ACHN (cell line): ENCODE results near the gene MAML1.
A peak's percentile ranks its signal among the peaks of the same experiment; 100 is the strongest.

Experiments
- DNase-seq: peaks from one replicate; pipeline ENCODE4 v3.0.0-alpha.2; 2015
- in situ Hi-C: cut with HindIII; loops from 2 replicates; pipeline ENCODE4 v1.10.0; 2017; ENCODE audit warnings: low sequenced_read_pairs, low pct_ligation_motif_present, low pct_unique_long_range_greater_than_20kb

MAML1 gene

GRCh38 chr5:179764056-179764455 is 31.4 kb downstream of the MAML1 start:
- no peak for DNase-seq
- in situ Hi-C loops: no loop called here

DNA sequence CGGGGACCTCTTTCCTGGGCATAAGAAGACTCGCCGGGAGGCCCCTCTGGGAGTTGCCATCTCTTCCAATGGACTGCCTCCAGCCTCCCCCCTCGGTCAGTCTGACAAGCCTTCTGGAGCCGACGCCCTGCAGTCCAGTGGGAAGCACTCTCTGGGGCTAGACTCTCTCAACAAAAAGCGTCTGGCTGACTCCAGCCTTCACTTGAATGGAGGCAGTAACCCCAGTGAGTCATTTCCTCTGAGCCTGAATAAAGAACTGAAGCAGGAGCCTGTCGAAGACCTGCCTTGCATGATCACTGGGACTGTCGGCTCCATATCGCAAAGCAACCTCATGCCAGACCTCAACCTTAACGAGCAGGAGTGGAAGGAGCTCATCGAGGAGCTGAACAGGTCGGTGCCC is 32.8 kb downstream of the MAML1 start:
- in situ Hi-C loops: no loop called here
- peak; percentile 69 for DNase-seq

DNA sequence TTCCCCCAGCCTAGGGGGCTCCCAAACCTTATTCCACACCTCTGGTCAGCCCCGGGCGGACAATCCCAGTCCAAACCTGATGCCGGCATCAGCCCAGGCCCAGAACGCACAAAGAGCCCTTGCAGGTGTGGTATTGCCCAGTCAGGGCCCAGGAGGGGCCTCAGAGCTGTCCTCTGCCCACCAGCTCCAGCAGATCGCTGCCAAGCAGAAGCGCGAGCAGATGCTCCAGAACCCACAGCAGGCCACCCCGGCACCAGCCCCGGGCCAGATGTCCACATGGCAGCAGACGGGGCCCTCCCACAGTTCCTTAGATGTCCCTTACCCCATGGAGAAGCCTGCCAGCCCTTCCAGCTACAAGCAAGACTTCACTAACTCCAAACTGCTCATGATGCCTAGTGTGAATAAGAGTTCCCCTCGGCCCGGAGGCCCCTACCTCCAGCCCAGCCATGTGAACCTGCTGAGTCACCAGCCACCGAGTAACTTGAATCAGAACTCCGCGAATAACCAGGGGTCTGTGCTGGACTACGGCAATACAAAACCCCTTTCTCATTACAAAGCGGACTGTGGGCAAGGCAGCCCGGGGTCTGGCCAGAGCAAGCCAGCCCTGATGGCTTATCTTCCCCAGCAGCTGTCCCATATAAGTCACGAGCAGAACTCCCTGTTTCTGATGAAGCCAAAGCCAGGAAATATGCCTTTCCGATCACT is 33.6 kb downstream of the MAML1 start:
- DNase-seq: peak; percentile 53
- in situ Hi-C loops: no loop called here

DNA sequence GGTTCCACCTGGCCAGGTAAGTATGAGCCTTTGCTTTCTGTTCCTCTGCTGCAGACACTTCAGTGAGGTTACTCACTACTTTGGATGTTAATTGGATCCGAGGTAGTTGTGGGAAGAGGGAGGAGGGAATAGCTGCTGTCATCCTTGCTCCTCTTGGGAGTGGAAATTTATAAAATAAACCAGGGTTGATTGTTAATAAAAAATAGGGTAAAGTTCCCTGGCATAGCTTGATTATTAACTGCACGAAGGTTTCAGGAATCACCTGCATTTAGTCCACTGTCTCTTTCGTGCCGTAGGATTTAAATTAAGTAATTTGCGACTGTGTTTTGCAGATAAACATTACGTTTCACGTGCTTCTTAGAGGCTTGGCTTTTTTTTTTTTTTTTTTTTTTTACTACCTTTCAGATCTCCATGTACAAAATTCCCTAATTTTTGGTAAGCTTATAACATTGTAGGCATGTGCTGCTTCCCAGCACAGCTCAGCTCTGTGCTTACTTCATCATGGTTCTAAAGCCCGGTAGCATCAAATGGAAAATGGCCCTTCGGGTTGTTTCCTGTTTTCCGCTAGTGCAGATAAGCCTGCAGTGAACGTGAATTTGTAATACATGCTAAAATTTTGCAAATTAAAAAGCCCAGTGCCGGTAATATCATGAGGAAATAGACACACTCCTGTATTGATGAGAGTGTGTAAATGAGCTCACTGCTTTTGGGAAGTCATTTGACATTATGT is 34.3 kb downstream of the MAML1 start:
- no peak for DNase-seq
- in situ Hi-C loops: no loop called here

DNA sequence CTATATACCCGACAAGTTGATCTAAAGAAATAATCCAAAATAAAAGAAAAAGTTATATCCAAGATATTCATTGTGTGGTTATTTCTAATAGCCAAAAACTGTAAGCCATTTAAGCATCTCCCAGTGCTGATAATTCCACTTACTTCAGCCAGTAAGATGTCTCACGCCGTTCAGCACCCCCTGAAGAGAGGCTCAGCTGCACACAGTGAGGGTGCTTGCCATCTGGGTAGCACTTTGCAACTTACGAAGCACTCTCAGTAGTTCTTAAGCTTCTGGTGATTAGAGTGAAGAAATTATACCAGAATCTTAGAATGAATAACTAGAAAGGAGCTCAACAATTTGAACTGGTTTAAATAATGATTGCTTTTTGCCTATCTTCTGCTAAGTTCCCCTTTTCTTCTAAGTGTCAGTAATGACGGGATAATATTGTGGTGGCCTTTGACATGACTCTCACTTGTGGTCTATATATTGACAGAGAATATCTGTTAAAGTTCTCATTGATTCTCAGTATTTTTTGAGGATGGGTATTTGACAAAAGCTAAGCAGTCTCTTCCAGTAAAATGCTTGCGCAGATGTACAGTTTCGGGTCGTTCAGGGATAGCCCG is 35.0 kb downstream of the MAML1 start:
- DNase-seq: no peak
- in situ Hi-C loops: no loop called here

DNA sequence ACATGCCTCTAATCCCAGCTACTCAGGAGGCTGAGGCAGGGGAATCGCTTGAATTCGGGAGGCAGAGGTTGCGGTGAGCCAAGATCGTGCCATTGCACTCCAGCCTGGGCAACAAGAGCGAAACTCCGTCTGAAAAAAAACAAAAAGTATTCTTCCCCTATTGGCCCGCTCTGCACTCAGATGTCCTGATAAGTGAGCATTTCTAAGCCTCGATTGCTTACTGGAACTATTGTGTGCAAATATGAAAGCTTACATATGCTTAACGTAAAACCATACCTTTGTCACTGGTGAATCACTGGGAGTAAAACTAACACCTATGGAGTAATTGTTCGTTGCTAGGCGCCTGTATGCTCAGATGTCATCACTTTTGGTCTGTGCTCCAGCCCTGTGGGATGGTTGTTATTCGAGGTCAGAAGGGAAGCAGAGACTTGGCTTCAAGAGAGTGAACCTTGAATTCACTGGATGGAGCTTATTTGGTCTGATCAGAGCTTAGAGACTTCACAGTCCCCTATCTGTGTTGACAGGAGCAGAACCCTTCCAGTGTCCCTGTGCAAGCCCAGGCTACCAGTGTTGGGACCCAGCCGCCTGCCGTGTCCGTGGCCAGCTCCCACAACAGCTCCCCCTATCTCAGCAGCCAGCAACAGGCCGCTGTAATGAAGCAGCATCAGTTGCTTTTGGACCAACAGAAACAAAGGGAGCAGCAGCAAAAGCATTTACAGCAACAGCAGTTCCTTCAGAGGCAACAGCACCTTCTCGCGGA is 35.9 kb downstream of the MAML1 start:
- DNase-seq: no peak
- in situ Hi-C loops: no loop called here

DNA sequence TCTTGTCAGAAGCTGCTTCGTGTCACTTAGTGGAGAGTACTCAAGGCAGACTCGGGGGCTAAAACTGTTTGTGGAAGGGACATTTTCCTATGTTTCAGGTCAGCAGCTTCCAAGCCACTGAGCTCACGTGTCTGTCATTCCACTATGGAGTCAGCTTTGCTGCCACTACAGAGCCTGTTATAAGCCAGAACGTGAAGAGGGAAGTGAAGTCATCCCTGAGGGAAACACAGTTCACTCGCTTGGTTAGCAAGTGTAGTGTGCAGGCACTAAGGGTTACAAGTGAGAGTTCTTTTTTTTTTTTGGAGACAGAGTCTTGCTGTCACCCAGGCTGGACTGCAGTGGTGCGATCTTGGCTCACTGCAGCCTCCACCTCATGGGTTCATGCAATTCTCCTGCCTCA is 36.6 kb downstream of the MAML1 start:
- DNase-seq: no peak
- in situ Hi-C loops: no loop called here

- in situ Hi-C loops: no loop called here
- no peak for DNase-seq
These were observed 37.2 kb downstream of the MAML1 start for GRCh38 chr5:179769796-179770195.

- no peak for DNase-seq
- in situ Hi-C loops: no loop called here
These were observed 38.8 kb downstream of the MAML1 start for GRCh38 chr5:179771311-179771895.

GRCh38 chr5:179772351-179772750 is 39.7 kb downstream of the MAML1 start:
- no peak for DNase-seq
- in situ Hi-C loops: no loop called here

DNA sequence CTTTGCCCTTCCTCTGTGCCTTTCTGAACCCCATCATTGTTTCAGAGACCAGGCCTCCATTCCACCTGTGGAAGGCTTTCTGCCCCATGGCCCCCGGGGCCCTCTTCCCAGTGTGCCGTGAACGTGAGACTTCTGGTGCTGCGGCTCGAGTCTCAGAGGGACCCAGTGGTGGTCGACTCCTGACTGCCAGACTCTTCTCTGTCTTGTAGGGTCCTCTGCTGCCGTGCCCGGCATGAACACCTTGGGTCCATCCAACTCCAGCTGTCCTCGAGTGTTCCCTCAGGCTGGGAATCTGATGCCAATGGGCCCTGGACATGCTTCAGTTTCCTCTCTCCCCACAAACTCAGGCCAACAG is 41.0 kb downstream of the MAML1 start:
- no peak for DNase-seq
- in situ Hi-C loops: no loop called here

GRCh38 chr5:179774442-179774841 is 41.8 kb downstream of the MAML1 start:
- DNase-seq: no peak
- in situ Hi-C loops: no loop called here

DNA sequence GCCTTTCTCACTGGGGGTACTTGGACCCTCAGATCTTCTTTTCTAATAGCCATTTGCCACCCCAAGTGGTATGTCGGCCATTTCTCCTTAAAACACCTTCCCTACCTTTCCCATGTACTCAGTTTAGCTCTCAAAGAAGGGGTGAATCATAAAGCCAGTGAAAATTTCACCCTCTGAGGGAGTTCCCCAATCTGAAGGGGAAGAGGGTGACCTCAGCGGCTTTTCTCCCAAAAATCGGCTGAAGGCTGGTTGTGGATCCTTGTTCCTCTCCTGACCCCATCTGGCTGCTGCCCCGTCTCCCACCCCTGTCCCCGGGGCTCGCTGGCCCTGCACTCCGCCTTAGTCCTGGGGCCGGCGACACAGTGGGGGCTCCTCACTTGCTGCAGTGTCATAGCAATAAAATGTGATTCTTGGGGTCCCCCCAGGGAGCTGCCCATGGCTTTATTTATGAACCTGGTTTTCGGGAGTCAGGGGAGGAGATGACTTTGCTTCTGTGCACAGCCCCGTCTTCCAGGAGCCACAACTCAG is 43.9 kb downstream of the MAML1 start:
- in situ Hi-C loops: no loop called here
- DNase-seq: no peak

- DNase-seq: no peak
- in situ Hi-C loops: no loop called here
These were observed 44.8 kb downstream of the MAML1 start for GRCh38 chr5:179777456-179777855.

- in situ Hi-C loops: no loop called here
- DNase-seq: no peak
These were observed 45.3 kb downstream of the MAML1 start for GRCh38 chr5:179777909-179778308.

DNA sequence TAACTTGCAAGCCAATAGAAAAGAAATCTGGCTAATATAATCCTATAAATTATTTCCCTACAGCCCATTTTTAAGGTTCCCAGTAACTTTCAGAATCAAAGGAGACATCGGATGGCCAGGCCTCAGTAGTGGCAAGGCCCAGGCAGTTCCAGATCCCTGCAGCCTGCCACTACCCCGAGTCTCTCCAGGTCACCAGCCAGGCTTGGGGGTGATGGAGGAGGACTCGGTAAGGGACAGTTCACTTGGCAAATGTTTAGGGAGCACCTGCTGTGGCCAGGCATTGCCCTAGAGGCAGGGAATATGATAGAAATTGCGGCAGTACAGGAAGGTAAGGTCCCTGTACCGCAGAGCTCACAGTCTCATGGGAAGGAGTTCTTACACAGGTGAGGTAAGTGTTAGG is 46.0 kb downstream of the MAML1 start:
- in situ Hi-C loops: no loop called here

DNA sequence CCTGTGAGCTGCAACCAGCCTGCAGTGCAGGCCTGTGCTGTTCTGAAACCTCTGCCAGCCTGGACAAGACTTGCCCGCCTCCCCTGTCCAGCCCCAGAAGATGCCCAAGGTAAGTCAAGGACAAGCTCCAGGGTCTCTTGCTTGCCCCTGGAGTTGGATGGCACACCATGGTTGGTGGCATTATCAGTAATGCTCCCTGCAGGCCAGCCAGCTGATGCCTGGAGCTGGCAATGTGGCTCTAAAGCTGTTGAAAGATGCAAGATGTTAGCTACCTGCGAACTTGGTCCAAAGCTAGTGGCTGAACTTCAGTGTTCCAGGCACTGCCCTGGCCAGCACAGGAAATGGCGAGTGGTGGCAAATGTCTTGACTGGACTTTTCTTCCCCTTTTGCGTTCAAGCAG is 47.2 kb downstream of the MAML1 start:
- no peak for DNase-seq
- in situ Hi-C loops: no loop called here

More for the DNA sequence above, 46.0 kb downstream of the MAML1 start:
- no peak for DNase-seq

DNA sequence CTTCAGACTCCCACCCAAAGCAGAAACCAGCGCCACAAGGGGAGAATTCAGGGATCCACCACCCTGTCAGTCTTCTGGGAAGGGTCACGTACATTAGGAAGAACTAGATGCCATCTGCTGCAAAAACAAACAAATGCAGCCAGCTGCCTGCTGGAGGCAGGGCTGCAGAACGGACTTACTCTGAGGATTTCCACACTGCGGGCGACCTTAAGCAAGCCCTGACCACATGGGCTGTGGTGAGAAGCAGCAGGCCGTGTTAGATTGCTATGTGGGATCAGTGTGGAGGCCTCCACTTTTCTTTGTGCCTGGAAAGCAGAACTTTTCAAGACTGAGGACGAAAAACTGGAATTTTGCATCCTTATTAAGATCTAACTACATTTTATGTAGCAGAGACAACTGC is 47.7 kb downstream of the MAML1 start:
- DNase-seq: no peak
- in situ Hi-C loops: no loop called here

- in situ Hi-C loops: no loop called here
- no peak for DNase-seq
These were observed 49.2 kb downstream of the MAML1 start for GRCh38 chr5:179781846-179782245.
